CD8-positive, alpha-beta memory T cell (primary cell): ENCODE data around the gene BRD9. TPM values are rescaled to one million over a fixed set of nuclear protein-coding genes. Genes with fewer than 3 reads are reported as not detected.
"Not testable (repeated sequence)": the region's sequence is repeated elsewhere in the genome, so short reads cannot be mapped to it uniquely, and the experiment has no call there.

Experiments used
- CTCF ChIA-PET: fragments of 350-600 bp; sonication (Branson Sonifier 250); formaldehyde crosslinking; loops from one replicate; lab custom pipeline; 2021; ENCODE audit warnings: antibody characterized with exemption; lab: Charles Lee
- POLR2A ChIA-PET: fragments of 350-600 bp; sonication (Branson Sonifier 250); formaldehyde crosslinking; loops from one replicate; lab custom pipeline; 2021; ENCODE audit warnings: antibody characterized with exemption; lab: Charles Lee
- DNase-seq, 5 donors: peaks; one replicate each; pipeline versions ENCODE4 v3.0.0 to v3.0.0-alpha.2; 2020 to 2022; ENCODE audit warnings: mixed read lengths in 1 of 5
- H3K27ac ChIP-seq: one replicate; pipeline ENCODE4 v1.7.0; 2013; ENCODE audit warnings: low read depth, mild to moderate bottlenecking, low read length, moderate library complexity
- H3K27me3 ChIP-seq: 2 replicates; pipeline ENCODE4 v1.7.0; 2013; ENCODE audit warnings: low read length, mild to moderate bottlenecking; ENCODE audit not compliant: insufficient read depth, poor library complexity, severe bottlenecking
- H3K36me3 ChIP-seq: 2 replicates; pipeline ENCODE4 v1.7.0; 2013; ENCODE audit warnings: mild to moderate bottlenecking, low read length, moderate library complexity; ENCODE audit not compliant: insufficient read depth
- H3K4me1 ChIP-seq: 2 replicates; pipeline ENCODE4 v1.7.0; 2013; ENCODE audit warnings: mild to moderate bottlenecking, low read length, moderate library complexity; ENCODE audit not compliant: insufficient read depth
- H3K4me3 ChIP-seq: 2 replicates; pipeline ENCODE4 v1.7.0; 2013; ENCODE audit warnings: mild to moderate bottlenecking, low read length
- H3K9me3 ChIP-seq: 2 replicates; pipeline ENCODE4 v1.7.0; 2013; ENCODE audit warnings: mild to moderate bottlenecking, low read length
- H3K27ac Mint-ChIP-seq, 8 donors: one replicate each; pipeline ENCODE4 v1.8.0; 2020 to 2021; ENCODE audit warnings: mixed read lengths in 8 of 8, mild to moderate bottlenecking in 6 of 8, inconsistent platforms in 3 of 8, moderate library complexity in 3 of 8
- H3K27me3 Mint-ChIP-seq, 2 donors: one replicate each; pipeline ENCODE4 v1.8.0; 2020 to 2021; ENCODE audit warnings: mixed read lengths in 2 of 2, mild to moderate bottlenecking in 1 of 2, moderate library complexity in 1 of 2
- H3K36me3 Mint-ChIP-seq, 3 donors: one replicate each; pipeline ENCODE4 v1.8.0; 2020 to 2021; ENCODE audit warnings: mixed read lengths in 3 of 3, inconsistent platforms in 1 of 3, mild to moderate bottlenecking in 1 of 3
- H3K4me1 Mint-ChIP-seq, 3 donors: one replicate each; pipeline ENCODE4 v1.8.0; 2020 to 2021; ENCODE audit warnings: mixed read lengths in 3 of 3, inconsistent platforms in 1 of 3, mild to moderate bottlenecking in 1 of 3
- H3K4me3 Mint-ChIP-seq, 7 donors: one replicate each; pipeline ENCODE4 v1.8.0; 2020 to 2021; ENCODE audit warnings: mixed read lengths in 7 of 7, mild to moderate bottlenecking in 6 of 7, moderate library complexity in 4 of 7, inconsistent platforms in 2 of 7
- H3K9me3 Mint-ChIP-seq, 5 donors: one replicate each; pipeline ENCODE4 v1.8.0; 2020 to 2022; ENCODE audit warnings: mixed read lengths in 5 of 5, mild to moderate bottlenecking in 3 of 5, moderate library complexity in 2 of 5, inconsistent platforms in 1 of 5
- polyA plus RNA-seq: library from polyadenylated mRNA; unstranded; fragments of 300-500 nt; fragmentation: Illumina TruSeq; gene quantifications from one replicate; pipeline ENCODE4 v1.2.3, GENCODE V29; 2021
- total RNA-seq, 2 experiments: library from RNA; stranded (reverse); gene quantifications; one replicate each; pipeline ENCODE4 v1.2.3, GENCODE V29; 2021

Gene BRD9
- total and polyA plus RNA-seq, 3 experiments from 2014 or later = 18.9 to 53.8 (median 52.6) TPM

- no peak overlapping the region for H3K4me3 Mint-ChIP-seq
- H3K27me3 Mint-ChIP-seq = peaks cover 0 to 2% of the 10 kb centered on the region in 2 donors
- ChIA-PET CTCF (interaction anchor here (1.3 kb wide), 1 partner anchor 9 kb away, joined by 3 read pairs; no protein-coding TSS in a partner anchor), POLR2A (no interaction called here)
- peaks cover 28 to 47% (median 44%) of the 10 kb centered on the region in 3 donors for H3K4me1 Mint-ChIP-seq
- no peak overlapping the region for H3K27ac ChIP-seq
- no peak for DNase-seq
- peaks cover 3 to 10% (median 4%) of the 10 kb centered on the region in 5 donors for H3K9me3 Mint-ChIP-seq
- H3K27ac Mint-ChIP-seq = no peak overlapping the region
- peaks cover 61% of the 10 kb centered on the region for H3K36me3 ChIP-seq
- no peak overlapping the region for H3K4me3 ChIP-seq
- no peaks in the 10 kb centered on the region for H3K27me3 ChIP-seq
- H3K4me1 ChIP-seq = peaks cover 2% of the 10 kb centered on the region
- peaks cover 14 to 96% (median 30%) of the 10 kb centered on the region in 3 donors for H3K36me3 Mint-ChIP-seq
- H3K9me3 ChIP-seq = no peaks in the 10 kb centered on the region
Observed at GRCh38 chr5:885127-885442, 7.5 kb downstream of the BRD9 start.

GRCh38 chr5:884345-885126, 8.1 kb downstream of the BRD9 start:
- ChIA-PET CTCF (interaction anchor here (0.9 to 1.3 kb wide), 2 partner anchors 9 to 213 kb away, joined by 3 read pairs; no protein-coding TSS in a partner anchor), POLR2A (no interaction called here)
- H3K27ac Mint-ChIP-seq = peak overlapping the region in 1 of 8 donors; percentile 45
- H3K4me1 Mint-ChIP-seq = peaks cover 28 to 44% (median 42%) of the 10 kb centered on the region in 3 donors
- Histone ChIP-seq H3K9me3 (no peaks in the 10 kb centered on the region), H3K27ac (no peak overlapping the region), H3K4me1 (no peaks in the 10 kb centered on the region), H3K36me3 (peaks cover 56% of the 10 kb centered on the region), H3K4me3 (no peak overlapping the region), H3K27me3 (no peaks in the 10 kb centered on the region)
- peaks cover 14 to 91% (median 30%) of the 10 kb centered on the region in 3 donors for H3K36me3 Mint-ChIP-seq
- H3K4me3 Mint-ChIP-seq = no peak overlapping the region
- no peak for DNase-seq
- H3K27me3 Mint-ChIP-seq = peaks cover 0 to 2% of the 10 kb centered on the region in 2 donors
- peaks cover 3 to 10% (median 4%) of the 10 kb centered on the region in 5 donors for H3K9me3 Mint-ChIP-seq

GRCh38 chr5:883475-884181, 9.0 kb downstream of the BRD9 start:
- no peak for DNase-seq
- peaks cover 47% of the 10 kb centered on the region for H3K36me3 ChIP-seq
- CTCF ChIA-PET = interaction anchor here (0.9 to 1.3 kb wide), 2 partner anchors 8 to 212 kb away, joined by 3 read pairs; no protein-coding TSS in a partner anchor

GRCh38 chr5:882253-883183, 10.1 kb downstream of the BRD9 start:
- ChIA-PET CTCF (no interaction called here), POLR2A (no interaction called here)
- H3K27me3 Mint-ChIP-seq = peaks cover 0 to 2% of the 10 kb centered on the region in 2 donors
- H3K9me3 Mint-ChIP-seq = peaks cover 3 to 10% (median 4%) of the 10 kb centered on the region in 5 donors
- Histone ChIP-seq H3K27ac (no peak overlapping the region), H3K27me3 (no peaks in the 10 kb centered on the region), H3K36me3 (peaks cover 54% of the 10 kb centered on the region), H3K9me3 (no peaks in the 10 kb centered on the region), H3K4me1 (no peaks in the 10 kb centered on the region), H3K4me3 (no peak overlapping the region)
- DNase-seq = no peak
- H3K4me3 Mint-ChIP-seq = peak overlapping the region in 6 of 7 donors; percentile 21 to 78 (median 58)
- H3K4me1 Mint-ChIP-seq = peaks cover 20 to 29% (median 26%) of the 10 kb centered on the region in 3 donors
- peak overlapping the region; percentile 78 to 94 (median 91) for H3K27ac Mint-ChIP-seq
- peaks cover 17 to 81% (median 23%) of the 10 kb centered on the region in 3 donors for H3K36me3 Mint-ChIP-seq

More at GRCh38 chr5:883475-884181, 9.0 kb downstream of the BRD9 start:
- Mint-ChIP-seq H3K36me3 (peaks cover 14 to 82% (median 28%) of the 10 kb centered on the region in 3 donors), H3K9me3 (peaks cover 3 to 10% (median 4%) of the 10 kb centered on the region in 5 donors), H3K27me3 (peaks cover 0 to 2% of the 10 kb centered on the region in 2 donors), H3K4me1 (peaks cover 26 to 37% (median 34%) of the 10 kb centered on the region in 3 donors), H3K27ac (peak overlapping the region in 1 of 8 donors; percentile 92), H3K4me3 (no peak overlapping the region)
- H3K4me1 ChIP-seq = no peaks in the 10 kb centered on the region
- H3K27me3 ChIP-seq = no peaks in the 10 kb centered on the region
- H3K4me3 ChIP-seq = no peak overlapping the region
- POLR2A ChIA-PET = no interaction called here
- no peaks in the 10 kb centered on the region for H3K9me3 ChIP-seq
- H3K27ac ChIP-seq = no peak overlapping the region

GRCh38 chr5:881551-881935, 11.1 kb downstream of the BRD9 start:
- ChIA-PET POLR2A (no interaction called here), CTCF (no interaction called here)
- Mint-ChIP-seq H3K9me3 (peaks cover 3 to 10% (median 4%) of the 10 kb centered on the region in 5 donors), H3K27me3 (peaks cover 0 to 2% of the 10 kb centered on the region in 2 donors), H3K4me3 (no peak overlapping the region), H3K36me3 (peaks cover 18 to 81% (median 20%) of the 10 kb centered on the region in 3 donors), H3K4me1 (peaks cover 17 to 26% (median 21%) of the 10 kb centered on the region in 3 donors), H3K27ac (peak overlapping the region in 3 of 8 donors; percentile 37 to 92 (median 91))
- Histone ChIP-seq H3K36me3 (peaks cover 53% of the 10 kb centered on the region), H3K27me3 (no peaks in the 10 kb centered on the region), H3K4me1 (no peaks in the 10 kb centered on the region), H3K27ac (no peak overlapping the region), H3K4me3 (no peak overlapping the region), H3K9me3 (no peaks in the 10 kb centered on the region)
- no peak for DNase-seq

GRCh38 chr5:880816-881550, 11.6 kb downstream of the BRD9 start:
- no peaks in the 10 kb centered on the region for H3K4me1 ChIP-seq
- peaks cover 0 to 2% of the 10 kb centered on the region in 2 donors for H3K27me3 Mint-ChIP-seq
- no peaks in the 10 kb centered on the region for H3K9me3 ChIP-seq
- CTCF ChIA-PET = no interaction called here
- peak overlapping the region in 2 of 8 donors; percentile 91 to 92 for H3K27ac Mint-ChIP-seq
- H3K36me3 Mint-ChIP-seq = peaks cover 18 to 81% (median 20%) of the 10 kb centered on the region in 3 donors
- H3K4me3 Mint-ChIP-seq = peak overlapping the region in 1 of 7 donors; percentile 79
- POLR2A ChIA-PET = no interaction called here
- peaks cover 52% of the 10 kb centered on the region for H3K36me3 ChIP-seq
- H3K9me3 Mint-ChIP-seq = peaks cover 3 to 10% (median 4%) of the 10 kb centered on the region in 5 donors
- no peak overlapping the region for H3K27ac ChIP-seq
- DNase-seq = no peak
- no peak overlapping the region for H3K4me3 ChIP-seq
- H3K4me1 Mint-ChIP-seq = peaks cover 17 to 23% (median 21%) of the 10 kb centered on the region in 3 donors
- no peaks in the 10 kb centered on the region for H3K27me3 ChIP-seq

- peaks cover 55% of the 10 kb centered on the region for H3K36me3 ChIP-seq
- H3K27ac Mint-ChIP-seq, POLR2A ChIA-PET, CTCF ChIA-PET, H3K27me3 Mint-ChIP-seq, DNase-seq, H3K27me3 ChIP-seq, H3K9me3 ChIP-seq, H3K27ac ChIP-seq, H3K4me3 ChIP-seq, H3K9me3 Mint-ChIP-seq, H3K4me1 ChIP-seq, H3K4me3 Mint-ChIP-seq: not testable (repeated sequence)
- peaks cover 23 to 30% (median 23%) of the 10 kb centered on the region in 3 donors for H3K4me1 Mint-ChIP-seq
- peaks cover 18 to 80% (median 21%) of the 10 kb centered on the region in 3 donors for H3K36me3 Mint-ChIP-seq
Observed at GRCh38 chr5:878677-879076, 13.9 kb downstream of the BRD9 start.
